DMS 273 treated with DMSO at 0.1 percent for 48 hours (cell line): Measurements from ENCODE around the gene SPNS2.
A peak's percentile ranks its signal among the peaks of the same experiment; 100 is the strongest.

Experiments
- DNase-seq: peaks from one replicate; lab custom pipeline; 2025; lab: John Stamatoyannopoulos, UW

SPNS2 gene

GRCh38 chr17:4537451-4538235 lies 39.0 kb downstream of the SPNS2 start:
- DNase-seq, result peak; percentile 32

DNA sequence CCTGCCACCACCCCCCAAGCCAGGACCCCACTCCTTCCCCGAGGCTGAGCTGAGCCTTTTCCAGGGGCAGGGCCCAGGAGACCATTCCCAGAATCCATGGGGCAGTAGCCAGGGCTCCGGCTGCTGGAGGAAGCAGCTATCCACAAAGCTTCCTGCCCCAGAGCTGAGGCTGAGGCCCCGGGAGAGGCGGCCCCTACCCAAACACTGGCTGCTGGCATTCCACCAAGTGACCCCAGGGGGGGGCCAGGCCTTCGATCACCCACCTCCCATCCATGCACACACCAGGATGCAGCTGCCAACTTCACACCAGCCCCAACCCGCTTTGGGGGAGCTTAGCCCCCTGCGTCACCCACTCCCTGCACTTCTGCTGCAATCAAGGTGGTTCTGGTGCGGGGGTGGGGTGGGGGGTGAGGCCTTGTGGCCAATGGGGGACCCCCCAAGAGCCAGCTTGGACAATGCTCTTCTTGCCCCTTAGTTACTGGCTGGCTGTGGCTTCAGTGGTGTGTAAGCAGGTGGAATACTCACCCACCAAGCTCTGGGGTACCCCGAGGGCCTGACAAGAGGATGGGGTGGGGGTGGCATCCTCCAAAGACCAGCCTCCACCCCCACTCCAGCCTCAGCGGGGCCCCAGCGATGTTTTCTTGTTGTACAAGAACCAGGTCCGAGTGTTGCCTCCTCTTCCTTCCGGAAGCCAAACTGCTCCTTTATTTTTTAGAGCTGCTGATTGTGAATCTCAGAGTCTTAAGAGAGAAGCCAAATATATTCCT lies 39.7 kb downstream of the SPNS2 start:
- DNase-seq, result no peak

GRCh38 chr17:4539025-4539424 lies 40.3 kb downstream of the SPNS2 start:
- DNase-seq, result no peak

DNA sequence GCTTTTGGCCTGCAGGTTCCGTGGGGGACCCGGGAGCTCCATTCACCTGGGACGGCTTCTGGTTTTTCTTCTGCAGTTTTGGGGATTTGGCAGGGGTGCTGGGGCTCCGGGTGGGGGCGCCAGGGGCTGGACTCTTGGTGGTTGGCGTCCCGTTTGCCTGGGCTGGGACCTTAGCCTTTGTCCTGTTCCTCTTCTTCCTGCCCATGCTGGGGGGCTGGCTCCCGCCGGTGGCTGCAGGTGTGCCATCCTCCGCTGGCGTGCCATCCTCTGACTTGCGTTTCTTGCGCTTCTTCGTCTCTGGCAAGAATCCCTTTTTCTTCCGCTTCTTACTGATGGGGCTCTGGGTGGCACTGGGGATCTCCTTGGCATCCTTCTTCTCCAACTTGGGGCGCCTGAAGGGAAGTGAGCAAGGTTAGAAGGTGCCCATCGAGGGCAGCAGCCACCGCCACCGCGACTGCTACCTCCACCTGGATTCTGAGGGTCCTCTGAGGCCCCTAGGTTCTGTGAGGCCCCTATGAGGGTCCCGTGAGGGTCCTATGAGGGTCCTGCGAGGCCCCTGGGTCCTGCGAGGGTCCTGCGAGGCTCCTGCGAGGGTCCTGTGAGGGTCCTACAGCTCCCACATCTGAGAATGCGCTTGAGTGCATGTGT lies 41.0 kb downstream of the SPNS2 start:
- no peak for DNase-seq

DNA sequence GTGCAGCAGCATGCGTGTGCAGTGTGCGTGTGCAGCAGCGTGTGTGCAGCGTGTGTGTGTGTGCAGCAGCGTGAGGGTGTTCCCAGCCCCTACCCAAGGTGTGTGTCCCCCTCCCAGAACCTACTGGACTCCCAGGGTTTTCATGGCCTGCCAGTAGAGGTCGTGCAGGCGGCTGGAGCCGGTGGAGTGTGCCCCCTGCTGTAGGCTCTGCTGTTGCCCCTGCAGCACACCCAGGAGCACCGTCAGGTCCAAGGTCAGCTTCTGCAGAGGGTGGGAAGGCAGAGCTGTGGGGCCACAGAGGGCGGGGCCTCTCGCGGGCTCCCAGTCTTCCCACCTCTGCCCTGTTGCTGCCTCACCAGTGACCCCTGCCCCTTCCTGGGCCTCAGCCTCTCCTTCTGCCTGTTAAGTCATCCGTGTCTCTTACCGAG lies 41.6 kb downstream of the SPNS2 start:
- no peak for DNase-seq

DNA sequence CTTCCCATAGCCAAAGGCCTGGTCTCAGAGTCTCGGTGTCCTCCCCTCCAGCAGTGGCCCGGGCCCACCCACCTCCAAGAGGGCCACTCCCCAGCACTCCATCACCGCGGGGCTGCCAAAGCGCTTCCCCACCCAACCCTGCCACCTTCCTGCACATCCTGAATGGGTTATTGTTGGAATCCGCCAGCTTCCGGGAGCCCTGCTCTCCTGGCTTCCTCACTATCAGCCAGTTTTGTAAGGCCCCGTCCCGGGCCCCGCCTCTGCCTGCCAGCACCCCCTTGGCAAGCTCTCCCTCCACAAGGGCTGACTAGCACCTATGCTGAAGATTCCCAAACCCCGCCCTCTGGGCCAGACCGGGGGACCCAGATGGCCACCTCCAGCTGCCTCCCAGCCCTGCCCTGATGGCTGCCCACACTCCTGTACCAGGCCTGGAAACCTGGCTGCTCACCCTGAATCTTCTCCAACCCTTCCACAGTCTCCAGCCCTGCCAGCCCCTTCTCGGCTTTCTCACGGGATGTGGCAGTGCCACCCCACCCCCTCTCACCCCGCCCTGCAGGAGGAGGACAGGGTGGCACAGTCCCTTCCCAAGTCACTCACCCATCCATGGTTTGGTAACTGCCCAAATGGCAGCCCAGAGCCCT lies 42.1 kb downstream of the SPNS2 start:
- DNase-seq, result no peak

GRCh38 chr17:4541328-4542002 lies 42.8 kb downstream of the SPNS2 start:
- no peak for DNase-seq

- DNase-seq, result no peak
Observed at GRCh38 chr17:4542003-4542725, 43.5 kb downstream of the SPNS2 start.

DNA sequence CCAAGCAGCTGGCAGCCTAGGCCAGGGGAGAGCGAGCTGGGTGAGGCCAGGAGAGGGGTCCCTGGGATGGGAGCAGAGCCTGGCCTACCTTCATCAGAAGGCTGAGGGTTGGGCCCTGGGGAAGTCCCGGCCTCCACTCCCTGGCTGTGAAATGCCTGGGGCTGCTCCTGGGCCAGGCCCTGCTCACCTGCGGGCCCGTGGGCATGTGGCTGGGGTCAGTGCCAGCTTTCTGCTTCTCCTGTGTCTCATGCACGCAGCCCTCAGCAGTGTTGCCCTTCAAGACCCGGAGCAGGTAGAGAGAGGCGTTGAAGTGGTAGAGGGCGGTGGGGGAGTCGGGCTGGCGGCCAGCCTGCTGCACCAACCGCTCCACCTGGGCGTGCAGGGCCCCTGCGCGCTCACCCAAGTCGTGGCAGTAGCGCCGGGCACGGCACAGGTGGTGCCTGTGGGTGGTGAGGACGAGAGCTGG lies 44.1 kb downstream of the SPNS2 start:
- DNase-seq, result no peak

DNA sequence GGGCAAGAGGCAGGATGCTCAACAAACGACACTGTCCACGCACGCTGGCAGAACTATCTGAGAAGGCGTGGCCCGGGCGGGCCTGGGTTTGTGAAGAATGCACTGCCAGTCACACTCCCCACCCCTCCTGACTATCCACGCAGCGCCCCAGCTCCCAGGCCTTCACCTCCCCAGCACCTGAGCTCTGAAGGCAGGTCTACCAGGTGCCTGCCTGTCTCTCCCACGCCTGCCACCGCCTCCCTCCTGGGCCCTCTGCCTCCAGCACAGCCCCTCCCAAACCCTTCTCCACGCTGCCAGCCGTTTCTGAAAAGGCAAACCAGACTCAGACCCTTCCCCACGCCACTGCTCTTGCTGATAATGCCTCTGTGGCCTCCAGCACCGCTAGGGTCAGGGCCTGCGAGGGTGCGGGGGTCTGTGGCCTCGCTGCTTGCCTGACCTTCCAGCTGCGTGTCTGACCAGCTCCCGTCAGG lies 44.9 kb downstream of the SPNS2 start:
- DNase-seq, result no peak

DNA sequence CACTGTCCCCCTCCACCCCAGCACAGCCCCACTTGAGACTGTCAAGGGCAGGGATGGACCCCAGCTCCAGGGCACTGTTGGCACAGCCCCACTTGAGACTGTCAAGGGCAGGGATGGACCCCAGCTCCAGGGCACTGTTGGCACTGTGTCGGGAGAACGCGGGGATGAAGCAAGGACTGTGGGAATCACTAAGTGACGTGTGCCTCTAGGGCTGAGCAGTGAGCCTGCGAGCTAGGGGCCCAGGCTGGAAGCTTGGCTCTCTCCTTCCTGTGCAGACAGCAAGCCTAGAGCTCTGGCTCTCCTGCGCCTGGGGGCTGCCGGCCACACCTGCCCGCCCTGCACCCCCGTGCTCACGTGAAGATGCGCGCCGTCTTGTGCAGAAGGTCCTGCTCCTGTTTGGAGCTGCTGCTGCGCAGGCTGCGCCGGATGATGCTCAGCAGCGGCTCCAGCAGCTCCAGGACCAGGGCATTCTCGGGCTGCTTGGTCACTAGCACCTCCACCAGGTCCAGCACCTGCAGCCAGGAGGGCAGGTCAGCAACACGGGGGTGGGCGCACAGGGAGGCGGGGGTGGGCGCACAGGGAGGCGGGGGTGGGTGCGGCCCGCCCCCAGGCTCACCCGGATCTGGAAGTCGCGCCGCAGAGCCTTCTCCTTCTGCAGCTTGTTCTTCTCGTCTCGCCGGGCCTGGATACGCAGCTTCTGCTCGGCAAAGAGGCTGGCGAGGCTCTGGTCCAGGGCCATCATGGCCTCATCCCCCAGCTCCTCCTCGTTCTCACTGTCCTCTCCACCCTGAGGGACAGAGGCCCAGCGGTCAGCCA lies 45.7 kb downstream of the SPNS2 start:
- DNase-seq, result no peak

- DNase-seq, result no peak
Observed at GRCh38 chr17:4544951-4545216, 46.2 kb downstream of the SPNS2 start.

- DNase-seq, result no peak
Observed at GRCh38 chr17:4545217-4545951, 46.7 kb downstream of the SPNS2 start.

GRCh38 chr17:4547118-4547906 lies 48.6 kb downstream of the SPNS2 start:
- no peak for DNase-seq

DNA sequence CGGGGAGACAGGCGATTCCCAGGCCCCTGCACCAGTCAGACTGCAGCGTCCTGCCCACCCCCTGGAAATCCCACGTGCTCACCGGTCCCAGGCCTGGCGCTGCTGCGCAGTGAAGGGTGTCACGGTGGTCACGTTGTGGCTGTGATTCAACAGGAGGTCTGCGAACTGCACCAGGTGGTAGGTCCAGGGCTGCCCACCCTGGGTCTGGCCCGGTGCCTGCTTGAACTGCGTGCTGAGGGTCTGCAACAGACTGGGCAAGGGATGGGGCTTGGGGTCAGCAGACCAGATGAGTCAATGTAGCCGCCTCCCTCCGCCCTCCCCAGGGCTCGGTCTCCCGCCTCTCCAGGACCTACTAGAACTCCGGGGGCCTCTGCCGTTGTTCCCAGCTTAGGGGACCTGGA lies 49.4 kb downstream of the SPNS2 start:
- no peak for DNase-seq

DNA sequence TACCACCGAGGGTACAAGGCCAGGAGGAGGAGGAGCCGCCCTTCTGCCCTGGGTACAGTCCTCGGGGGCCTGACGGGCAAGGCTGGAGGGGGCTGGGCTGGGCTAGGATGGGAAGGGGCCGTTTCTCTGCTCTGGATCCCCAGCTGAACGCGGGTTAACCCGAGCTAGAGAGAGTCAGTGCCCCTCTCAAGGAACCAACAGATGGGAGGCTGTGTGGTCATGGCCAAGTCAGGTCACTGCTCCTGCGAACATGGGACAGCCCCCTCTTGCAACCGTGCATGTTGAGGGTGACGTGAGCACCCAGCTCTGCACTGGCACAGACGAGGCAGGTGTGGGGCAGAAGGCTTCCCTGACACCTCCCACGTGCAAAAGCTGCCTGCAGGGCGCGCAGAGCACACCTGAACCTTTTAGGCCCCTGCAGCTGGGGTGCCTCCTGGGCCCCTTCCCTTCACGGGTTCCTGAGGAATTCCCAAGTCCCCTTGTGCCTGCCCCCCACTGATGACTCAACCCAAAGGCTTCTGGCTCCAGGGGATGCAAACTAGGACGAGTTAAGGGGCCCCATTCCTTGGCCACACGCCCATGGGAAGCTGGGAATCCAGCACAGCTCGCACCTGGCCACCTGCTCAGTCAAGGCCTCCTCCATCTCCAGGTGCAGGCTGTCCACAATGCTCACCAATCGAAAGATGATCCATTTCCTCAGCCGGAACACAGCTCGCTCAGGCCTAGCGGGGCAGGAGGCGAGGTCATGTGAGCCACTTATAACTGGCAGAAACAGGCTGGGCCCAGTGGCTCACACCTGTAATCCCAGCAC lies 50.2 kb downstream of the SPNS2 start:
- no peak for DNase-seq

GRCh38 chr17:4549781-4550533 lies 51.3 kb downstream of the SPNS2 start:
- DNase-seq, result no peak
